MCF 10A (cell line): ENCODE data around the gene TSSK2. TPM values are rescaled to one million over a fixed set of nuclear protein-coding genes. Genes with fewer than 3 reads are reported as not detected.

Experiments
- BruUV-seq: library from RNA; stranded (reverse); fragments of 400-500 nt; replicated peaks from 2 replicates; lab custom pipeline; 2021; lab: Mats Ljungman, UMichigan
- CTCF ChIA-PET: fragments of 300-600 bp; sonication (Branson Sonifier 250); formaldehyde crosslinking; extraction: SDS; loops from one replicate; lab custom pipeline; 2021; ENCODE audit warnings: antibody characterized with exemption, inconsistent platforms; lab: Yijun Ruan, JAX
- POLR2A ChIA-PET: fragments of 300-600, 350-650 bp; sonication (Branson Sonifier 250); formaldehyde crosslinking; extraction: SDS; loops from one replicate; lab custom pipeline; 2020; ENCODE audit warnings: antibody characterized with exemption, inconsistent platforms; lab: Yijun Ruan, JAX
- DNase-seq: peaks from one replicate; pipeline ENCODE4 v3.0.0-alpha.2; 2018; ENCODE audit not compliant: unreplicated experiment
- H3K27ac Mint-ChIP-seq: one replicate; pipeline ENCODE4 v1.8.0; 2022; ENCODE audit warnings: mild to moderate bottlenecking, low read depth, mixed read lengths; ENCODE audit not compliant: unreplicated experiment
- H3K27me3 Mint-ChIP-seq: one replicate; pipeline ENCODE4 v1.8.0; 2022; ENCODE audit warnings: mixed read lengths; ENCODE audit not compliant: insufficient read depth, unreplicated experiment
- H3K36me3 Mint-ChIP-seq: one replicate; pipeline ENCODE4 v1.8.0; 2022; ENCODE audit warnings: mild to moderate bottlenecking, moderate library complexity, mixed read lengths; ENCODE audit not compliant: insufficient read depth, unreplicated experiment
- H3K4me1 Mint-ChIP-seq: one replicate; pipeline ENCODE4 v1.8.0; 2022; ENCODE audit warnings: mixed read lengths; ENCODE audit not compliant: insufficient read depth, unreplicated experiment
- H3K4me3 Mint-ChIP-seq: one replicate; pipeline ENCODE4 v1.8.0; 2022; ENCODE audit warnings: mild to moderate bottlenecking, moderate library complexity, mixed read lengths; ENCODE audit not compliant: unreplicated experiment
- H3K9me3 Mint-ChIP-seq: one replicate; pipeline ENCODE4 v1.8.0; 2022; ENCODE audit warnings: mixed read lengths; ENCODE audit not compliant: unreplicated experiment
- CTCF ChIP-seq: fragments of 200-600 bp; IDR thresholded peaks from one replicate; pipeline ENCODE4 v1.8.0; 2022; ENCODE audit warnings: antibody characterized with exemption, mild to moderate bottlenecking; ENCODE audit not compliant: unreplicated experiment
- intact Hi-C: fragments of 100-400 bp; cut with micrococcal nuclease; formaldehyde crosslinking; loops from 2 replicates; pipeline ENCODE4 v1.14.1; 2022
- total RNA-seq: library from RNA; stranded (reverse); gene quantifications from 2 replicates; pipeline ENCODE4 v1.2.3, GENCODE V29; 2022

The TSSK2 gene
- total RNA-seq, 1 experiment from 2014 or later = not detected

- BruUV-seq = no TSS peak
- intact Hi-C loops = no loop called here
- no peak overlapping the region for H3K27ac Mint-ChIP-seq
- no peaks in the 10 kb centered on the region for H3K9me3 Mint-ChIP-seq
- peaks cover 36% of the 10 kb centered on the region for H3K36me3 Mint-ChIP-seq
- no peaks in the 10 kb centered on the region for H3K27me3 Mint-ChIP-seq
- DNase-seq = no peak
- ChIA-PET CTCF (no interaction called here), POLR2A (interaction anchor here (0.6 kb wide), 1 partner anchor 18 kb away, joined by 3 read pairs; no protein-coding TSS in a partner anchor)
- no peak for TF ChIP-seq CTCF
- peaks cover 10% of the 10 kb centered on the region for H3K4me1 Mint-ChIP-seq
- H3K4me3 Mint-ChIP-seq = no peak overlapping the region
Measured at GRCh38 chr22:19094393-19094997, 36.6 kb upstream of the TSSK2 start.

GRCh38 chr22:19096555-19096954 is 34.6 kb upstream of the TSSK2 start:
- Mint-ChIP-seq H3K4me1 (peaks cover 10% of the 10 kb centered on the region), H3K27ac (peak overlapping the region; percentile 13), H3K27me3 (no peaks in the 10 kb centered on the region), H3K36me3 (peaks cover 39% of the 10 kb centered on the region), H3K9me3 (no peaks in the 10 kb centered on the region), H3K4me3 (no peak overlapping the region)
- no peak for DNase-seq
- ChIA-PET POLR2A (no interaction called here), CTCF (interaction anchor here (0.6 to 0.7 kb wide), 2 partner anchors 11 to 86 kb away, joined by 3 to 4 read pairs; no protein-coding TSS in a partner anchor)
- TF ChIP-seq CTCF = no peak
- BruUV-seq = no TSS peak
- intact Hi-C loops = no loop called here

GRCh38 chr22:19097518-19097917 is 33.6 kb upstream of the TSSK2 start:
- H3K9me3 Mint-ChIP-seq = no peaks in the 10 kb centered on the region

More at GRCh38 chr22:19097518-19097917, 33.6 kb upstream of the TSSK2 start:
- no peak for DNase-seq
- Mint-ChIP-seq H3K27ac (peak overlapping the region; percentile 13), H3K36me3 (peaks cover 41% of the 10 kb centered on the region), H3K4me3 (no peak overlapping the region), H3K27me3 (no peaks in the 10 kb centered on the region), H3K4me1 (peaks cover 10% of the 10 kb centered on the region)
- BruUV-seq = no TSS peak
- intact Hi-C loops = no loop called here
- no peak for TF ChIP-seq CTCF
- POLR2A ChIA-PET = interaction anchor here (0.8 to 2.0 kb wide), 3 partner anchors 8 to 15 kb away, joined by 3 to 6 read pairs (median 4); no protein-coding TSS in a partner anchor
- CTCF ChIA-PET = interaction anchor here (0.5 to 1.4 kb wide), 5 partner anchors 9 to 54 kb away, joined by 3 to 4 read pairs (median 3); no protein-coding TSS in a partner anchor
